Activated naive CD4-positive, alpha-beta T cell treated with Interleukin-2 at 50 U/mL for 16 hours (primary cell): ENCODE results near the gene PPFIBP1.
"Not testable (repeated sequence)": the region's sequence is repeated elsewhere in the genome, so short reads cannot be mapped to it uniquely, and the experiment has no call there.

Experiments used
- DNase-seq: peaks from one replicate; pipeline ENCODE4 v3.0.0-alpha.2; 2020

PPFIBP1 gene

GRCh38 chr12:27571463-27571862, 47.5 kb downstream of the PPFIBP1 start:
- no peak for DNase-seq

GRCh38 chr12:27572486-27573255, 48.7 kb downstream of the PPFIBP1 start:
- no peak for DNase-seq

GRCh38 chr12:27573972-27574371, 50.0 kb downstream of the PPFIBP1 start:
- no peak for DNase-seq

GRCh38 chr12:27575090-27575761, 51.2 kb downstream of the PPFIBP1 start:
- DNase-seq: no peak

GRCh38 chr12:27575762-27576118, 51.7 kb downstream of the PPFIBP1 start:
- no peak for DNase-seq

- no peak for DNase-seq
Observed at GRCh38 chr12:27576667-27577347, 52.8 kb downstream of the PPFIBP1 start.

- DNase-seq: no peak
Observed at GRCh38 chr12:27577688-27578087, 53.7 kb downstream of the PPFIBP1 start.

- no peak for DNase-seq
Observed at GRCh38 chr12:27578689-27579372, 54.8 kb downstream of the PPFIBP1 start.

- no peak for DNase-seq
Observed at GRCh38 chr12:27580561-27581330, 56.7 kb downstream of the PPFIBP1 start.

GRCh38 chr12:27581331-27581671, 57.3 kb downstream of the PPFIBP1 start:
- not testable (repeated sequence) for DNase-seq

GRCh38 chr12:27581833-27582232, 57.8 kb downstream of the PPFIBP1 start:
- not testable (repeated sequence) for DNase-seq

- DNase-seq: not testable (repeated sequence)
Observed at GRCh38 chr12:27582445-27582844, 58.4 kb downstream of the PPFIBP1 start.

GRCh38 chr12:27583057-27583797, 59.2 kb downstream of the PPFIBP1 start:
- DNase-seq: no peak

- no peak for DNase-seq
Observed at GRCh38 chr12:27583981-27584380, 60.0 kb downstream of the PPFIBP1 start.

GRCh38 chr12:27585739-27586265, 61.8 kb downstream of the PPFIBP1 start:
- no peak for DNase-seq

- not testable (repeated sequence) for DNase-seq
Observed at GRCh38 chr12:27588075-27588730, 64.2 kb downstream of the PPFIBP1 start.

GRCh38 chr12:27588776-27589175, 64.8 kb downstream of the PPFIBP1 start:
- no peak for DNase-seq

GRCh38 chr12:27589419-27589818, 65.4 kb downstream of the PPFIBP1 start:
- DNase-seq: no peak

GRCh38 chr12:27591698-27592097, 67.7 kb downstream of the PPFIBP1 start:
- not testable (repeated sequence) for DNase-seq

- DNase-seq: no peak
Observed at GRCh38 chr12:27592548-27592947, 68.5 kb downstream of the PPFIBP1 start.

GRCh38 chr12:27593266-27593665, 69.3 kb downstream of the PPFIBP1 start:
- DNase-seq: no peak
